H9 (cell line): ENCODE data around the gene ELF1. TPM values are rescaled to one million over a fixed set of nuclear protein-coding genes. Genes with fewer than 3 reads are reported as not detected.

Experiments used
- DNase-seq: peaks from one replicate; pipeline ENCODE4 v3.0.0-alpha.2; 2017
- H2AFZ ChIP-seq: one replicate; pipeline ENCODE4 v1.6.1; 2013; ENCODE audit warnings: mild to moderate bottlenecking, low read length, control low read depth, moderate library complexity
- H2AK5ac ChIP-seq: 2 replicates; pipeline ENCODE4 v1.6.1; 2013; ENCODE audit warnings: low read length, control low read depth, mixed read lengths; ENCODE audit not compliant: insufficient read length
- H2BK120ac ChIP-seq: one replicate; pipeline ENCODE4 v1.6.1; 2013; ENCODE audit warnings: low read depth, mild to moderate bottlenecking, low read length, control low read depth, inconsistent platforms; ENCODE audit not compliant: poor library complexity, severe bottlenecking
- H2BK12ac ChIP-seq: 2 replicates; pipeline ENCODE4 v1.6.1; 2013; ENCODE audit warnings: low read length, control low read depth, mixed read lengths, low read depth; ENCODE audit not compliant: insufficient read length
- H2BK15ac ChIP-seq: 2 replicates; pipeline ENCODE4 v1.6.1; 2013; ENCODE audit warnings: low read depth, low read length, control low read depth
- H2BK20ac ChIP-seq: one replicate; pipeline ENCODE4 v1.6.1; 2013; ENCODE audit warnings: low read depth, mild to moderate bottlenecking, low read length, control low read depth, inconsistent platforms; ENCODE audit not compliant: poor library complexity, severe bottlenecking
- H2BK5ac ChIP-seq: 2 replicates; pipeline ENCODE4 v1.6.1; 2013; ENCODE audit warnings: low read length, control low read depth, mixed read lengths; ENCODE audit not compliant: insufficient read length
- H3K14ac ChIP-seq: 2 replicates; pipeline ENCODE4 v1.6.1; 2013; ENCODE audit warnings: low read length, control low read depth; ENCODE audit not compliant: insufficient read depth
- H3K18ac ChIP-seq: 2 replicates; pipeline ENCODE4 v1.6.1; 2013; ENCODE audit warnings: low read depth, mild to moderate bottlenecking, mixed read lengths, low read length, control low read depth; ENCODE audit not compliant: insufficient read length
- H3K23ac ChIP-seq: 2 replicates; pipeline ENCODE4 v1.6.1; 2013; ENCODE audit warnings: low read length, control low read depth, mixed read lengths, low read depth; ENCODE audit not compliant: insufficient read length
- H3K23me2 ChIP-seq: 2 replicates; pipeline ENCODE4 v1.6.1; 2013; ENCODE audit warnings: low read depth, mild to moderate bottlenecking, mixed read lengths, low read length, control low read depth; ENCODE audit not compliant: insufficient read length, poor library complexity, severe bottlenecking
- H3K27ac ChIP-seq: 2 replicates; pipeline ENCODE4 v1.5.1; 2013; ENCODE audit warnings: low read length, control low read depth, mixed read lengths, low read depth; ENCODE audit not compliant: insufficient read length
- H3K27me3 ChIP-seq: 2 replicates; pipeline ENCODE4 v1.6.1; 2013; ENCODE audit warnings: low read length, control low read depth, inconsistent platforms; ENCODE audit not compliant: insufficient read depth
- H3K4ac ChIP-seq: 2 replicates; pipeline ENCODE4 v1.6.1; 2013; ENCODE audit warnings: low read depth, mild to moderate bottlenecking, control low read depth, inconsistent platforms, low read length, moderate library complexity
- H3K4me1 ChIP-seq: 2 replicates; pipeline ENCODE4 v1.6.1; 2013; ENCODE audit warnings: low read length, control low read depth, inconsistent platforms; ENCODE audit not compliant: insufficient read depth
- H3K4me2 ChIP-seq: 2 replicates; pipeline ENCODE4 v1.6.1; 2013; ENCODE audit warnings: low read length, control low read depth, mixed read lengths; ENCODE audit not compliant: insufficient read length, insufficient read depth
- H3K56ac ChIP-seq: 2 replicates; pipeline ENCODE4 v1.6.1; 2013; ENCODE audit warnings: low read depth, mild to moderate bottlenecking, mixed read lengths, low read length, control low read depth; ENCODE audit not compliant: insufficient read length
- H3K79me1 ChIP-seq: 2 replicates; pipeline ENCODE4 v1.6.1; 2013; ENCODE audit warnings: low read depth, mild to moderate bottlenecking, moderate library complexity, low read length, control low read depth, inconsistent platforms; ENCODE audit not compliant: insufficient read depth, poor library complexity, severe bottlenecking
- H3K79me2 ChIP-seq: 2 replicates; pipeline ENCODE4 v1.6.1; 2013; ENCODE audit warnings: low read length, control low read depth, inconsistent platforms; ENCODE audit not compliant: insufficient read depth
- H3K9ac ChIP-seq: 2 replicates; pipeline ENCODE4 v1.6.1; 2013; ENCODE audit warnings: low read length, control low read depth, mixed read lengths; ENCODE audit not compliant: insufficient read length; ENCODE audit errors: extremely low read depth
- H3K9me3 ChIP-seq: one replicate; pipeline ENCODE4 v1.6.1; 2013; ENCODE audit warnings: low read depth, low read length, inconsistent platforms; ENCODE audit not compliant: control insufficient read depth
- H3T11ph ChIP-seq: one replicate; pipeline ENCODE4 v1.6.1; 2013; ENCODE audit warnings: mild to moderate bottlenecking, low read length, control low read depth, inconsistent platforms
- H4K20me1 ChIP-seq: one replicate; pipeline ENCODE4 v1.6.1; 2013; ENCODE audit not compliant: control insufficient read depth, insufficient read length, insufficient read depth
- H4K5ac ChIP-seq: 2 replicates; pipeline ENCODE4 v1.6.1; 2013; ENCODE audit warnings: low read depth, mild to moderate bottlenecking, mixed read lengths, low read length, control low read depth; ENCODE audit not compliant: insufficient read length
- H4K8ac ChIP-seq: replicated peaks from 2 replicates; pipeline ENCODE4 v1.6.1; 2013; ENCODE audit warnings: low read length, control low read depth, mixed read lengths, low read depth; ENCODE audit not compliant: insufficient read length
- H4K91ac ChIP-seq: 2 replicates; pipeline ENCODE4 v1.6.1; 2013; ENCODE audit warnings: low read depth, mild to moderate bottlenecking, moderate library complexity, mixed read lengths, low read length, control low read depth; ENCODE audit not compliant: insufficient read length
- H3K27ac Mint-ChIP-seq, 3 experiments: 2 replicates in 2 of 3; 3 replicates in 1 of 3; pipeline ENCODE4 v1.8.0; 2020 to 2021; ENCODE audit warnings: mixed read lengths in 3 of 3, mild to moderate bottlenecking in 1 of 3, moderate library complexity in 1 of 3
- H3K27me3 Mint-ChIP-seq: 2 replicates; pipeline ENCODE4 v1.8.0; 2021; ENCODE audit warnings: low read depth, mild to moderate bottlenecking, moderate library complexity, mixed read lengths
- H3K36me3 Mint-ChIP-seq, 3 experiments: 2 replicates in 2 of 3; 3 replicates in 1 of 3; pipeline ENCODE4 v1.8.0; 2020 to 2021; ENCODE audit warnings: low read depth in 3 of 3, mixed read lengths in 3 of 3; ENCODE audit not compliant: insufficient read depth in 1 of 3
- H3K4me1 Mint-ChIP-seq, 2 experiments: 2 replicates each; pipeline ENCODE4 v1.8.0; 2020; ENCODE audit warnings: mixed read lengths in 2 of 2
- H3K4me3 Mint-ChIP-seq, 2 experiments: 2 replicates in 1 of 2; 3 replicates in 1 of 2; pipeline ENCODE4 v1.8.0; 2020 to 2021; ENCODE audit warnings: mild to moderate bottlenecking in 2 of 2, mixed read lengths in 2 of 2, moderate library complexity in 1 of 2
- H3K9me3 Mint-ChIP-seq, 2 experiments: 2 replicates in 1 of 2; 3 replicates in 1 of 2; pipeline ENCODE4 v1.8.0; 2020; ENCODE audit warnings: mild to moderate bottlenecking in 2 of 2, mixed read lengths in 2 of 2, moderate library complexity in 1 of 2
- CTCF ChIP-seq: fragments of 200-600 bp; sonication (generic); conservative IDR thresholded peaks from 3 replicates; pipeline ENCODE4 v1.8.0; 2021; ENCODE audit warnings: antibody characterized with exemption, mild to moderate bottlenecking
- WGBS: extraction: QIAGEN DNeasy Blood & Tissue Kit; methylation state at CpG from one replicate; pipeline ENCODE4 v1.1.7; 2013; ENCODE audit warnings: missing lambda C conversion rate, low lambda C conversion rate, mixed read lengths; ENCODE audit not compliant: insufficient read length; ENCODE audit errors: extremely low coverage; 5-methylcytosine and 5-hydroxymethylcytosine counted together
- total RNA-seq: library from RNA; stranded (reverse); gene quantifications from 2 replicates; pipeline ENCODE4 v1.2.1, GENCODE V29; 2021

ELF1 gene
- total RNA-seq, 1 experiment from 2014 or later = 15.5 TPM

- Histone ChIP-seq H3K18ac (no peak overlapping the region), H2BK12ac (no peak overlapping the region), H3T11ph (no peak overlapping the region), H3K14ac (no peak overlapping the region), H3K79me2 (no peaks in the 10 kb centered on the region), H3K4ac (no peak overlapping the region), H2AK5ac (no peak overlapping the region), H3K79me1 (no peaks in the 10 kb centered on the region), H2BK20ac (no peak overlapping the region), H3K4me1 (no peaks in the 10 kb centered on the region), H4K91ac (no peak overlapping the region), H4K20me1 (no peaks in the 10 kb centered on the region), H3K4me2 (no peak overlapping the region), H2BK15ac (no peak overlapping the region), H2BK5ac (no peak overlapping the region), H2BK120ac (no peak overlapping the region), H4K8ac (no peak overlapping the region), H3K23me2 (no peaks in the 10 kb centered on the region), H3K9me3 (no peaks in the 10 kb centered on the region), H3K27ac (no peak overlapping the region), H4K5ac (no peak overlapping the region), H3K9ac (no peak overlapping the region), H3K23ac (no peak overlapping the region), H3K56ac (no peak overlapping the region), H3K27me3 (no peaks in the 10 kb centered on the region), H2AFZ (no peak overlapping the region)
- DNase-seq = no peak
- no CpG with 5 or more reads among the region's 3 CpGs for WGBS
- Mint-ChIP-seq H3K9me3 (peaks cover 11 to 14% of the 10 kb centered on the region in 2 experiments), H3K27ac (peak overlapping the region in 1 of 3 experiments; percentile 66; a peak in 1 of 7 replicates), H3K4me1 (no peaks in the 10 kb centered on the region), H3K4me3 (no peak overlapping the region), H3K36me3 (peaks cover 18 to 25% (median 20%) of the 10 kb centered on the region in 3 experiments), H3K27me3 (no peaks in the 10 kb centered on the region)
- TF ChIP-seq CTCF = no peak
These were observed 58.4 kb downstream of the ELF1 start for GRCh38 chr13:40960716-40961115.
